Astrocyte of the spinal cord (primary cell): Measurements from ENCODE around the gene SFT2D2.

Source experiments
- DNase-seq: peaks from one replicate; pipeline ENCODE4 v3.0.0; 2011; ENCODE audit warnings: low read depth, low spot score
- H3K4me3 ChIP-seq: 2 replicates; pipeline ENCODE4 v1.5.1; 2011; ENCODE audit warnings: low read depth, mild to moderate bottlenecking, low read length, moderate library complexity
- in situ Hi-C: cut with HindIII; loops from 2 replicates; pipeline ENCODE4 v1.10.0; 2017; ENCODE audit warnings: low sequenced_read_pairs
- TF ChIP-seq, protein P1 (sequence below): IDR thresholded peaks from 2 replicates; pipeline ENCODE4 v1.5.1; 2012; ENCODE audit warnings: low read depth, mild to moderate bottlenecking, low read length, inconsistent platforms

SFT2D2 gene

DNA sequence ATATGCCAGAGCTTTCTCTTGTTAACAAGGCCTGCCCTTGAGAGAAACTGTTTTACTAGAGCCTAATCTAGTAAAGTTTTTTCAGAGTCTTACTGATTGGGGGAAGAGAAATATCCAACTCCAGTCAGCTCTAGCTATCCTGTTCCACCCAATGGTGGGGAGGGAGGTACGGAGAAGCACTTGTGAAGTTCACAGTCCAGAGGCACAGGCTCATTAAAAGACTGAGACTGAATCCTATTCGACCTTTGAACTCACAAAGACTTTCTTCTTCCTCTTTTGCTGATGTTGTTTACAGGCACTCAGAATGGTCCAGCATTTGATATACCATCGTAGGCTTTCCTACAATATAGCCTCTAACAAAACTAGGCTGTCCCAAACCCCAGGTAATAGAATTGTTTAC, 15.5 kb upstream of the SFT2D2 start:
- no peak for DNase-seq
- in situ Hi-C loops: no loop called here

GRCh38 chr1:168213349-168213748, 12.5 kb upstream of the SFT2D2 start:
- in situ Hi-C loops: no loop called here
- DNase-seq: no peak
- TF ChIP-seq, protein P1, sequence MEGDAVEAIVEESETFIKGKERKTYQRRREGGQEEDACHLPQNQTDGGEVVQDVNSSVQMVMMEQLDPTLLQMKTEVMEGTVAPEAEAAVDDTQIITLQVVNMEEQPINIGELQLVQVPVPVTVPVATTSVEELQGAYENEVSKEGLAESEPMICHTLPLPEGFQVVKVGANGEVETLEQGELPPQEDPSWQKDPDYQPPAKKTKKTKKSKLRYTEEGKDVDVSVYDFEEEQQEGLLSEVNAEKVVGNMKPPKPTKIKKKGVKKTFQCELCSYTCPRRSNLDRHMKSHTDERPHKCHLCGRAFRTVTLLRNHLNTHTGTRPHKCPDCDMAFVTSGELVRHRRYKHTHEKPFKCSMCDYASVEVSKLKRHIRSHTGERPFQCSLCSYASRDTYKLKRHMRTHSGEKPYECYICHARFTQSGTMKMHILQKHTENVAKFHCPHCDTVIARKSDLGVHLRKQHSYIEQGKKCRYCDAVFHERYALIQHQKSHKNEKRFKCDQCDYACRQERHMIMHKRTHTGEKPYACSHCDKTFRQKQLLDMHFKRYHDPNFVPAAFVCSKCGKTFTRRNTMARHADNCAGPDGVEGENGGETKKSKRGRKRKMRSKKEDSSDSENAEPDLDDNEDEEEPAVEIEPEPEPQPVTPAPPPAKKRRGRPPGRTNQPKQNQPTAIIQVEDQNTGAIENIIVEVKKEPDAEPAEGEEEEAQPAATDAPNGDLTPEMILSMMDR: no peak
- no peak overlapping the region for H3K4me3 ChIP-seq

More for the DNA sequence above, 15.5 kb upstream of the SFT2D2 start:
- TF ChIP-seq, protein P1: no peak
- no peak overlapping the region for H3K4me3 ChIP-seq

GRCh38 chr1:168216171-168216570, 9.6 kb upstream of the SFT2D2 start:
- no peak for DNase-seq
- H3K4me3 ChIP-seq: no peak overlapping the region
- TF ChIP-seq, protein P1: no peak
- in situ Hi-C loops: no loop called here

GRCh38 chr1:168217664-168218063, 8.1 kb upstream of the SFT2D2 start:
- no peak overlapping the region for H3K4me3 ChIP-seq
- TF ChIP-seq, protein P1: no peak
- no peak for DNase-seq
- in situ Hi-C loops: no loop called here

GRCh38 chr1:168218658-168219057, 7.1 kb upstream of the SFT2D2 start:
- TF ChIP-seq, protein P1: no peak
- H3K4me3 ChIP-seq: no peak overlapping the region
- DNase-seq: no peak
- in situ Hi-C loops: no loop called here

- in situ Hi-C loops: no loop called here
- TF ChIP-seq, protein P1: no peak
- DNase-seq: no peak
- no peak overlapping the region for H3K4me3 ChIP-seq
Observed at GRCh38 chr1:168220470-168220871, 5.3 kb upstream of the SFT2D2 start.

GRCh38 chr1:168221275-168221674, 4.5 kb upstream of the SFT2D2 start:
- TF ChIP-seq, protein P1: no peak
- H3K4me3 ChIP-seq: no peak overlapping the region
- in situ Hi-C loops: no loop called here
- no peak for DNase-seq
